B cell (primary cell): Measurements from ENCODE around the gene EID2B. TPM values are rescaled to one million over a fixed set of nuclear protein-coding genes. Genes with fewer than 3 reads are reported as not detected.

Experiments
- ATAC-seq: fragments of 200-7000 bp; cut with Tn5 transposase; one replicate; pipeline ENCODE4 v1.10.0; 2021; ENCODE audit warnings: low read depth, mild to moderate bottlenecking, moderate number of reproducible peaks, moderate library complexity
- CTCF ChIA-PET: fragments of 350-600 bp; sonication (Branson Sonifier 250); formaldehyde crosslinking; loops from one replicate; lab custom pipeline; 2021; ENCODE audit warnings: antibody characterized with exemption, inconsistent platforms; lab: Charles Lee
- POLR2A ChIA-PET: fragments of 350-600 bp; sonication (Branson Sonifier 250); formaldehyde crosslinking; loops from one replicate; lab custom pipeline; 2021; ENCODE audit warnings: antibody characterized with exemption; lab: Charles Lee
- DNase-seq: peaks from one replicate; pipeline ENCODE4 v3.0.0; 2013
- H2AFZ ChIP-seq: 2 replicates; pipeline ENCODE4 v1.6.1; 2012; ENCODE audit warnings: mild to moderate bottlenecking, low read depth, low read length; ENCODE audit not compliant: insufficient read depth, poor library complexity, severe bottlenecking
- H3K27ac ChIP-seq, 2 donors: 1 replicate in 1 of 2; 2 replicates in 1 of 2; pipeline ENCODE4 v1.5.1; 2012 to 2013; ENCODE audit warnings: low read length in 2 of 2, mild to moderate bottlenecking in 2 of 2, moderate library complexity in 1 of 2
- H3K27me3 ChIP-seq, 4 experiments: fragments of 200-600 bp in 1 of 4; sonication (generic) in 1 of 4; replicated peaks in 1 of 4; 1 replicate in 2 of 4; 2 replicates in 2 of 4; pipeline versions ENCODE4 v1.6.1 to v1.7.0; 2013 to 2016; ENCODE audit warnings: low read length in 3 of 4, mild to moderate bottlenecking in 2 of 4, mixed read lengths in 1 of 4, moderate library complexity in 1 of 4; ENCODE audit not compliant: insufficient read depth in 4 of 4, control insufficient read depth in 3 of 4; ENCODE audit errors: control extremely low read depth in 1 of 4
- H3K36me3 ChIP-seq, 2 experiments: replicated peaks in 1 of 2; 1 replicate in 1 of 2; 2 replicates in 1 of 2; pipeline versions ENCODE4 v1.6.1 to v1.7.1; 2013; ENCODE audit warnings: low read length in 1 of 2; ENCODE audit not compliant: insufficient read depth in 2 of 2, control insufficient read depth in 1 of 2; ENCODE audit errors: control extremely low read depth in 1 of 2, extremely low read depth in 1 of 2
- H3K4me1 ChIP-seq, 2 donors: fragments of 200-600 bp in 1 of 2; sonication (generic) in 1 of 2; 1 replicate in 1 of 2; 2 replicates in 1 of 2; pipeline versions ENCODE4 v1.5.1 to v1.6.1; 2013 to 2017; ENCODE audit warnings: low read length in 2 of 2; ENCODE audit not compliant: control insufficient read depth in 2 of 2, insufficient read depth in 2 of 2
- H3K4me2 ChIP-seq: replicated peaks from 2 replicates; pipeline ENCODE3; 2012; ENCODE audit warnings: mild to moderate bottlenecking, low read depth, low read length; ENCODE audit not compliant: poor library complexity, severe bottlenecking
- H3K4me3 ChIP-seq, 5 experiments: fragments of 200-600 bp in 1 of 5; sonication (generic) in 1 of 5; 1 replicate in 3 of 5; 2 replicates in 2 of 5; pipeline versions ENCODE4 v1.5.1 to v1.7.0; 2011 to 2016; ENCODE audit warnings: low read length in 4 of 5, mild to moderate bottlenecking in 4 of 5, low read depth in 2 of 5, control low read depth in 1 of 5, moderate library complexity in 1 of 5; ENCODE audit not compliant: insufficient read depth in 1 of 5; ENCODE audit errors: control extremely low read depth in 1 of 5, extremely low read depth in 1 of 5
- H3K79me2 ChIP-seq: fragments of 200-600 bp; sonication (generic); one replicate; pipeline ENCODE4 v1.6.0; 2016; ENCODE audit warnings: low read length; ENCODE audit not compliant: control insufficient read depth, insufficient read depth
- H3K9ac ChIP-seq: fragments of 200-600 bp; sonication (generic); 2 replicates; pipeline ENCODE4 v1.6.1; 2017; ENCODE audit warnings: mild to moderate bottlenecking, low read length, moderate library complexity
- H3K9me3 ChIP-seq, 3 donors: one replicate each; pipeline versions ENCODE4 v1.6.1 to v1.7.1; 2013; ENCODE audit warnings: low read length in 2 of 3; ENCODE audit not compliant: control insufficient read depth in 2 of 3, insufficient read depth in 1 of 3; ENCODE audit errors: control extremely low read depth in 1 of 3
- H4K20me1 ChIP-seq: 2 replicates; pipeline ENCODE4 v1.6.0; 2012; ENCODE audit warnings: mild to moderate bottlenecking, low read length; ENCODE audit not compliant: insufficient read depth, control insufficient read depth, poor library complexity, severe bottlenecking
- H3K27ac Mint-ChIP-seq: one replicate; pipeline ENCODE4 v1.8.0; 2021; ENCODE audit warnings: mixed read lengths
- H3K27me3 Mint-ChIP-seq: one replicate; pipeline ENCODE4 v1.8.0; 2021; ENCODE audit warnings: mixed read lengths
- H3K4me1 Mint-ChIP-seq: one replicate; pipeline ENCODE4 v1.8.0; 2021; ENCODE audit warnings: mixed read lengths
- H3K4me3 Mint-ChIP-seq: one replicate; pipeline ENCODE4 v1.8.0; 2021; ENCODE audit warnings: mixed read lengths
- H3K9me3 Mint-ChIP-seq: one replicate; pipeline ENCODE4 v1.8.0; 2022; ENCODE audit warnings: mixed read lengths; ENCODE audit not compliant: insufficient read depth
- EZH2 ChIP-seq: IDR thresholded peaks from 2 replicates; pipeline ENCODE4 v1.6.1; 2012; ENCODE audit warnings: borderline replicate concordance, low read depth, mild to moderate bottlenecking, moderate library complexity, low read length; ENCODE audit not compliant: insufficient read depth, poor library complexity, severe bottlenecking
- WGBS: methylation state at CpG from one replicate; pipeline ENCODE4 v1.1.5; 2013; ENCODE audit warnings: missing lambda C conversion rate; ENCODE audit not compliant: insufficient coverage; 5-methylcytosine and 5-hydroxymethylcytosine counted together
- intact Hi-C: fragments of 100-400 bp; cut with micrococcal nuclease; formaldehyde crosslinking; loops from one replicate; pipeline ENCODE4 v1.10.0; 2022
- polyA plus RNA-seq: library from polyadenylated mRNA; depleted of rRNA; stranded (reverse); fragments of >200 nt; gene quantifications from 2 replicates; pipeline ENCODE4 v1.2.3, GENCODE V29; 2012
- total RNA-seq, 2 donors: library from RNA; stranded (reverse); fragments of 120-200 nt in 1 of 2; gene quantifications; 1 replicate in 1 of 2; 2 replicates in 1 of 2; pipeline versions ENCODE4 v1.2.3 to v1.2.4, GENCODE V29; 2013 to 2022
- TF ChIP-seq, protein P1 (sequence below): fragments of 200-600 bp; IDR thresholded peaks from one replicate; pipeline ENCODE4 v1.8.0; 2022; ENCODE audit warnings: antibody characterized with exemption, mild to moderate bottlenecking

EID2B gene
- total and polyA plus RNA-seq, 2 donors (not counting 1 experiment from before 2014, with no cell fraction given), result 3.0 to 6.0 TPM

DNA sequence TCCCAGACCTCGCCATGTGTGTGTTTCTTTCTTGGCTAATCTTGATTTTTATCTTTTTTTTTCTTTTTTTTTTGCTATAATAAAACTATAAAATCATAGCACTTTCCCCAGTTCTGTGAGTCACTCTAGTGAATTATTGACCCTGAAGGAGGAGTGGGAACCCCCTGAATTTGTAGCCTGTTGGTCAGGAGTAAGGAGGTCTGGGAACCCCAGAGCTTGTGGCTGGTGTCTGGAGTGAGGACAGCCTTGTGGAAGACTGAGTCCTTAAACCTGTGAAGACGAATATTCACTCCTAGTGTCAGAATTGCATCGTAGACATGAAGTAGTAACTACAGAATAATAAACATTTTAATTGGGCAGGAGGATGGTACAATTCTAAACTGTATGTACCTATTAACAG, 7.4 kb downstream of the EID2B start:
- H3K79me2 ChIP-seq, result peaks cover 5% of the 10 kb centered on the region
- H3K4me3 ChIP-seq, result no peak overlapping the region
- no peak overlapping the region for H3K27ac ChIP-seq
- intact Hi-C loops, result no loop called here
- no peak overlapping the region for H2AFZ ChIP-seq
- peaks cover 0 to 3% of the 10 kb centered on the region in 2 experiments for H3K36me3 ChIP-seq
- no peaks in the 10 kb centered on the region for H3K4me1 ChIP-seq
- no peak overlapping the region for H3K4me2 ChIP-seq
- no peak overlapping the region for H3K9ac ChIP-seq
- no peaks in the 10 kb centered on the region for H3K9me3 ChIP-seq
- Mint-ChIP-seq H3K27me3 (no peaks in the 10 kb centered on the region), H3K4me3 (no peak overlapping the region), H3K27ac (no peak overlapping the region), H3K4me1 (peaks cover 2% of the 10 kb centered on the region), H3K9me3 (no peaks in the 10 kb centered on the region)
- no peaks in the 10 kb centered on the region for H3K27me3 ChIP-seq
- DNase-seq (no peak), ATAC-seq (no peak)
- CTCF ChIA-PET, result interaction anchor here (0.9 to 1.7 kb wide), 2 partner anchors 22 to 51 kb away, joined by 3 to 4 read pairs; no protein-coding TSS in a partner anchor
- TF ChIP-seq, protein P1, sequence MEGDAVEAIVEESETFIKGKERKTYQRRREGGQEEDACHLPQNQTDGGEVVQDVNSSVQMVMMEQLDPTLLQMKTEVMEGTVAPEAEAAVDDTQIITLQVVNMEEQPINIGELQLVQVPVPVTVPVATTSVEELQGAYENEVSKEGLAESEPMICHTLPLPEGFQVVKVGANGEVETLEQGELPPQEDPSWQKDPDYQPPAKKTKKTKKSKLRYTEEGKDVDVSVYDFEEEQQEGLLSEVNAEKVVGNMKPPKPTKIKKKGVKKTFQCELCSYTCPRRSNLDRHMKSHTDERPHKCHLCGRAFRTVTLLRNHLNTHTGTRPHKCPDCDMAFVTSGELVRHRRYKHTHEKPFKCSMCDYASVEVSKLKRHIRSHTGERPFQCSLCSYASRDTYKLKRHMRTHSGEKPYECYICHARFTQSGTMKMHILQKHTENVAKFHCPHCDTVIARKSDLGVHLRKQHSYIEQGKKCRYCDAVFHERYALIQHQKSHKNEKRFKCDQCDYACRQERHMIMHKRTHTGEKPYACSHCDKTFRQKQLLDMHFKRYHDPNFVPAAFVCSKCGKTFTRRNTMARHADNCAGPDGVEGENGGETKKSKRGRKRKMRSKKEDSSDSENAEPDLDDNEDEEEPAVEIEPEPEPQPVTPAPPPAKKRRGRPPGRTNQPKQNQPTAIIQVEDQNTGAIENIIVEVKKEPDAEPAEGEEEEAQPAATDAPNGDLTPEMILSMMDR, result no peak
- no peak for TF ChIP-seq EZH2
- POLR2A ChIA-PET, result no interaction called here
- no CpG with 5 or more reads among the region's 3 CpGs for WGBS
- no peaks in the 10 kb centered on the region for H4K20me1 ChIP-seq

DNA sequence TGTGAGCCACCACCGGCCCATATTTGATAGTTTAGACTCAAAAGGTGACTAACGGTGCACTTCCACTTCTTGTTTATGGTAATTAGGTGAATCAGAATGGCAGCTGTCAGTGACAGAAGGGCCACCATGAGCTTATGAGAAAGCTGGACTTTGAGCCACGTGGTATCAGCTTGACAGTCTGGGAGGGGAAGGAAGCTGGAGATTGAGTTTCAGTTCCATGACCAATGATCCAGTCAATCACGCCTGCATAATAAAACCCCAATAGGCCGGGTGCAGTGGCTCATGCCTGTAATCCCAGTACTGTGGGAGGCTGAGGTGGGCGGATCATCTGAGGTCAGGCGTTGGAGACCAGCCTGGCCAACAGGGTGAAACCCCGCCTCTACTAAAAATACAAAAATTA, 8.2 kb downstream of the EID2B start:
- WGBS, result 72% methylated on average over 3 of the region's 8 CpGs
- no peaks in the 10 kb centered on the region for H3K79me2 ChIP-seq
- Mint-ChIP-seq H3K27ac (no peak overlapping the region), H3K27me3 (no peaks in the 10 kb centered on the region), H3K9me3 (no peaks in the 10 kb centered on the region), H3K4me3 (no peak overlapping the region), H3K4me1 (peaks cover 2% of the 10 kb centered on the region)
- no peaks in the 10 kb centered on the region for H3K4me1 ChIP-seq
- intact Hi-C loops, result no loop called here
- H2AFZ ChIP-seq, result no peak overlapping the region
- no peak overlapping the region for H3K27ac ChIP-seq
- H3K9ac ChIP-seq, result no peak overlapping the region
- H3K36me3 ChIP-seq, result peaks cover 0 to 3% of the 10 kb centered on the region in 2 experiments
- no peaks in the 10 kb centered on the region for H3K27me3 ChIP-seq
- CTCF ChIA-PET, result interaction anchor here (1.7 kb wide), 1 partner anchor 22 kb away, joined by 4 read pairs; no protein-coding TSS in a partner anchor
- H3K4me3 ChIP-seq, result no peak overlapping the region
- H3K4me2 ChIP-seq, result no peak overlapping the region
- TF ChIP-seq EZH2, result no peak
- TF ChIP-seq, protein P1, result no peak
- no peaks in the 10 kb centered on the region for H4K20me1 ChIP-seq
- no peaks in the 10 kb centered on the region for H3K9me3 ChIP-seq
- ATAC-seq (no peak), DNase-seq (no peak)
- POLR2A ChIA-PET, result no interaction called here
